ENCODE results near the gene PFKL.

PFKL gene

GRCh38 chr21:44314561-44314960, 14.7 kb downstream of the PFKL start:
- no peak for DNase-seq

DNA sequence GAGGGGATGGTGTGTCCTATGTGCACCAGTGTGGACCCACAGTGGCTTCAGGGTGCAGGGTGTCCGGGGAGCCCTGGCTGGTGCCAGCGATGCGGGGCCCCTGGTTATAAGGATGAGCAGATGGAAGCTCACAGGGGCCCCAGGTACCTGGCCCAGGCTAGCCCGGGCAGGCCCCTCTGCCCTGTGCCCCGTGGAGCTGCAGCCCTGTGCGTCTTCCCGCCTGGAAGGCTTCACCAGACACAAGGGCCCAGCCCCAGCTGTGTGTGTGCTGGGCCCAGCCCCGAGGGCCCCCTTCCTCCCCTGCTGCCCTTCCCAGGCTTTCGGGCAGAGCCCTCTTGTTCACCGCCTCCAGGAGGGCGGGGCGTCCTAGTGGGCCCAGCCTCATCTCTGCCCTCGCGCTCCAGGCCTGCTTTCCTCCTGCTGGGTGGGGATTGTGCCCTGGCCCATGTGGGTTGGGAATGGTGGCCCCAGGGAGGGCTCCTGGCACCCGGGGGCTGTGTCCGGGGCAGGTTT, 15.9 kb downstream of the PFKL start:
- no peak for DNase-seq

GRCh38 chr21:44316277-44316900, 16.5 kb downstream of the PFKL start:
- no peak for DNase-seq

GRCh38 chr21:44317241-44317782, 17.5 kb downstream of the PFKL start:
- DNase-seq, result no peak

- no peak for DNase-seq
Measured at GRCh38 chr21:44317871-44318270, 18.0 kb downstream of the PFKL start.

DNA sequence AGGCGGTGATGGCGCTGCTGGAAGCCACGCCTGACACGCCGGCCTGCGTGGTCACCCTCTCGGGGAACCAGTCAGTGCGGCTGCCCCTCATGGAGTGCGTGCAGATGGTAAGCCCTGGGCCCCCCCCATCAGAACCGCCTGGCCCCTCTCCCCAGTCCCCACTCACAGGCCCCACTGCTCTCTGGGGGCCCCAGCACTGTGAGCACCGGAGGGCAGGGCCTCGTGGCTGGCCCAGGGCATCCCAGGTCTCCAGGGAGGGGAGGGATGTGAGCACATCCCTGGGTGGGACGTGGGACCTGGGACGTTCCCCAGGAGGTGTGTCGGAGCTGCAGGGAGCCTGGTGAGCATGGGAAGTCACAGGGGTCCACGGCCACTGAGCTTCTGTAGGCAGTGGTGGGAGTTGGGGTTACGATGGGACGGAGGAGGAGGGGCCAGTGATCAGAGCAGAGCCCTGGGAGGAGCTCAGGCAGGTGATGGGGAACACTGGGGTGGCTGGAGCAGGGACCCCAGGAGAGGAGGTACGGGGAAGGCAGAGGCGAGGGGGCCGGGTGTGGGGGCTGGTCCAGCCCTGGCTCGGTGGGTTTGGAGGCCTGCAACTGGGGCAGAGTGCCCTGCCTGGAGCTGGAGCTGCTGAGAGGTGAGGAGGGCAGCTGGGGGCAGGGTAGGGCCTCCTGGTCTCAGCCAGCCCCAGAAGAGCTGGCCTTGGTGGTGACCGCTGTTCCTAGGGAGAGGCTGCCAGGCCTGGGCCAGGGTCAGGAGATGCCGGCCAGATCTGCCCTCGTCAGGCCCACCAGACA, 18.8 kb downstream of the PFKL start:
- DNase-seq, result no peak

- no peak for DNase-seq
Measured at GRCh38 chr21:44319407-44320065, 19.7 kb downstream of the PFKL start.

DNA sequence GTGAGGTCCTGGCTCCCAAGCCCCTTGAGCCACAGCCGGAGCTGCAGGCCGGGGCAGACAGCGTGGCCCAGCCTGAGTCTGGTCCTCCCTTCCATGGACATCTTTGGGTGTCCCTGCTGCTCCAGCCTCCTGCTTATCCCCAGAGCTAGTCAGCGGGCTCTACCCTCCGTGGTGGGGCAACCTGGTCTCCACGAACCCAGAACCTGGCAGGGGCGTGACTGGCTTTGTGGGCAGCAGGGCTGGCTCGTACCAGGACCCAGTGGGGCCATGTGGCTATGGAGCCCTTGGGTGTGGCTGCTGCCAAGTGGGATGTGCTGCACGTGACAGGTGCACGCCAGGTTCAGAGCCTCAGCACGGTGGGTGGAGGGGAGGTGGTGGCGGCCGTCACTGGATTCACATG, 21.0 kb downstream of the PFKL start:
- no peak for DNase-seq

- no peak for DNase-seq
Measured at GRCh38 chr21:44321846-44322450, 22.1 kb downstream of the PFKL start.

DNA sequence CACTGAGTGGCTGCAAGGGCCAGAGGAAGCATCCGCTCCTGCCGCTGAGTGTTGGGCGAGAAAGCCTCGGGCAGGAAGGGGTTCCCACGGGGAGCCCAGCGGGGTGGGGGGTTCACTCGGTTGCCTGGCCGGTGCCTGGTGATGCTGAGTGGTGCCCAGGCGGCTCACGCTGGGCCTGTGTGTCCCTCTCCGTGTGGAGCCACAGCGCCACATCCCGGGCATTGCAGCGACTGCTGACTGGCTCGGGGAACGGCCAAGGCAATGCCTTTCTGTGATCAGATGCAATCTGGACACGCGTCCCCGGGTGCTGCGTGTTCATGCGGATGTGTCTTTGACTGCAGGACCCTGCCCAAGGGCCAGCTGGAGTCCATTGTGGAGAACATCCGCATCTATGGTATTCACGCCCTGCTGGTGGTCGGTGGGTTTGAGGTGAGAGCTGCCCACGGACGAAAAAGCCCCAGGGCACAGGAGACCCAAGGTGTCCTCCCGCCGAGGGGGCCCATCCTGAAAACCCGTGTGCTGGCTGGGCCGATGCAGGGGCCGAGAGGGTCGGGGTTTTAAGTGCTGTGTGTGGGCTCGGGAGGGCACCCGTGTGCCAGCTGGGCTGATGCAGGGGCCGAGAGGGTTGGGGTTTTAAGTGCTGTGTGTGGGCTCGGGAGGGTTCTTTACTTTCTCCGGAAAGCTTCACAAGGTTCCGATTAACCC, 22.9 kb downstream of the PFKL start:
- DNase-seq, result no peak

DNA sequence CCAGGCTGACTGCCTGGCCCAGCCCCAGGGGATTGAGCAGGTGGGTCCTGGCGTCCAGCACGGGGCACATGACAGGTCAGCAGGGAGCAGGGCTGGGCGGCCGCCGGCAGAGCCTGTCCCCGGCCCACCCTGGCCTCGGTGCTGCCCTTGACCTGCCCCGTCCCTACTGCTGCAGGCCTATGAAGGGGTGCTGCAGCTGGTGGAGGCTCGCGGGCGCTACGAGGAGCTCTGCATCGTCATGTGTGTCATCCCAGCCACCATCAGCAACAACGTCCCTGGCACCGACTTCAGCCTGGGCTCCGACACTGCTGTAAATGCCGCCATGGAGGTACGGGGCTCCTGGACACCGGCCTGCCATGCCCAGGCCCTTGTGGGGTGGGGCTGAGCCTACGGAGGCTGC, 23.7 kb downstream of the PFKL start:
- DNase-seq, result no peak

GRCh38 chr21:44324106-44324853, 24.4 kb downstream of the PFKL start:
- no peak for DNase-seq

- no peak for DNase-seq
Measured at GRCh38 chr21:44324854-44325107, 24.9 kb downstream of the PFKL start.

DNA sequence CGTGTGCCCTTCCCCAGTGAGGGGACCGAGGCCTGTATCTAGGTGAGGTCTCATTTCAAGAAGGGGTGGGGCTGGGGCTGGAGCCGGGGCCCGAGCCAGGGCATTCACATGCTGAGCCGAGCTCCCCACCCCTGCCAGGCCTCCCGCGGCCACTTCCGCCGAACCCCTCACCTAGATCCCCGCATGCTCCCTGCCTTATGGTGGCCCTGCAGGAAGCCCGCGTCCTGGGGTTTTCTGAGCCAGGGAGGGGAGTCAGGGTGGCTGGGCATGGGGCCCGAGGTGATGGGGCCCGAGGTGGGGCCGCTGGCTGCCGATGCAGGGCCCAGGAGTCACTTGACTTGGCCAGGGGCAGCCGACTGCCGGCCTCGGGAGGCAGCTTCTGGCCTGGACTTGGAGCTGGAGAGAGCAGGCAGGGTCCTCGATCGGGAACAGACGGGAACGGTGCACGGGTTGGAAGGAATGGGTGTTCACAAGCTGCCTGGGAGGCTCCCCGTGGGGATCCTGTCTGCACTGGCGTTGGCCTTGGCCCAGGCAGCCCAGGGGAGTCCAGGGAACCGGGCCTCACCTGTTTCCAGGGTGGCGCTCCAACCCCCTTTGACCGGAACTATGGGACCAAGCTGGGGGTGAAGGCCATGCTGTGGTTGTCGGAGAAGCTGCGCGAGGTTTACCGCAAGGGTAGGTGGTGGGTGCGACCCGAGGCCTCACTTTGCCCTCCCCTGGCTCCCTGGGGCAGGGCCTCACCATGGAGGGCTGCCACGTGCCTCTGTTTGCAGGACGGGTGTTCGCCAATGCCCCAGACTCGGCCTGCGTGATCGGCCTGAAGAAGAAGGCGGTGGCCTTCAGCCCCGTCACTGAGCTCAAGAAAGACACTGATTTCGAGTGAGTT, 25.8 kb downstream of the PFKL start:
- no peak for DNase-seq

- DNase-seq, result no peak
Measured at GRCh38 chr21:44326272-44326647, 26.4 kb downstream of the PFKL start.

DNA sequence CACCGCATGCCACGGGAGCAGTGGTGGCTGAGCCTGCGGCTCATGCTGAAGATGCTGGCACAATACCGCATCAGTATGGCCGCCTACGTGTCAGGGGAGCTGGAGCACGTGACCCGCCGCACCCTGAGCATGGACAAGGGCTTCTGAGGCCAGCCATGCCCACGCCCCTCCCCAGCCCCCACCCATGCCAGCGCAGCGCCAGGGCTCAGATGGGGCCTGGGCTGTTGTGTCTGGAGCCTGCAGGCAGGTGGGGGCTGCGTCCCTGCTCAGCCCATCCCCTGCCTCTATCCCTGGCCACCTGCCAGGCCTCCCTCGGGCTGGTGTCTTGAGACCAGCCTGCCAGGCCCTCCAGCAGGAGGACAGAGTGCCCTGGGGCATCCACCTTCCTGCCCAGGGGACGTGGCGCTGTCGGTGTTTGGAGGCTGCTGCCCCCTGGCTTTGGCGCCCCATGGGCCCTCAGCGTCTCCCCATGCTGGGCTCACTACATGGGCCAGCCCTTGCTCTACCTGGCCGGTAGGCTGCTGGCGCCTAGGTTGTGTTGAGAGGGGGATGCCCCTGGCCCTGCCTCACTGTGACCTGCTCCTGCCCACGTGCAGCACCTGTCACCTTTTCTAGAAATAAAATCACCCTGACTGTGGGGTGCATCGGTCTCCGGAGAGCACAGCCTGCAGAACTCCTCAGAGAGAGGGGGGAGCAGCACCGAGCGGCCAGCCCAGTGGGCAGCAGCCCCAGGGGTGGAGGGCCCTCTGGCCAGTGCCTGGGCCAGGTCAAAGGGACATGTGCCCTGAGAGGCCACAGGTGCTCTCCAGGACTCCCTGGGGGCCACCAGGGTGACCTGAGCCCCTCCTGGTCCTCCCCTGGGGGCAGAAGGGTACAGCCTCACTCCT, 27.1 kb downstream of the PFKL start:
- no peak for DNase-seq

GRCh38 chr21:44327603-44327974, 27.7 kb downstream of the PFKL start:
- DNase-seq, result no peak

DNA sequence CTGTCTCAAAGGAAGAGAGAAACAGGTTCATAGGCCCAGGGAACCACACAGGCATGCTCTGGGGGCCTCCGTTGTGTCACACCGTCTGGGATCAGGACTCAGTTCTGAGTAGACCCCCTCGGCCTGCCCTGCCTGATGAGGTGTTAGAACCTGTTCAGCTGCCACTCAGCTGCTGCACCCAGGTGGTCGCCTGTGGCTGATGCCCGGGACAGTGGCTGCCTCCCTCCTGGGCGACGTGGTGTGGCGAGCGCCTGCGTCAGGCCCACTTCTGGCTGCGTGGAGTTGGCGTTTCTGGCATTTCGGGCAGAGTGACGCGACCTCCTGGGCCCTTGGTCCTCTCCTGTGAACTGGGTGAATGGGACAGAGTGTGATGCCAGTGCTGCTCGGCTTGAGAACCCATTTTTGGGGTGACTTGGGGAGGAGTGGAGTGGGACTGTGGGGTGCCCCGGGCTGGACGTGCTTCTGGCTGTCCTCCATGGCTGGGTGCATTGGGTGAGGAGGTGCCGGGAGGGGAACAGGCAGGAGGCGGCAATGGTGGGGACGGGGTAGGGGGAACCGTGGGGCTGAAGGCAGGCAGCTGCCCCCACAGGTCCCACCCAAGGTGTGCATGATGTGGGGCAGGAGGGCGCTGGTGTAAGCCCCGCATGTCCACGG, 28.5 kb downstream of the PFKL start:
- no peak for DNase-seq

GRCh38 chr21:44329086-44329889, 29.4 kb downstream of the PFKL start:
- peak; percentile 48 to 52 for DNase-seq
